Thyroid gland (tissue), 4 donors: Measurements from ENCODE around the gene EVA1B.

Experiments
- CTCF ChIP-seq, 6 experiments: fragments of 200-600 bp in 3 of 6; fragments of 450-650 bp in 3 of 6; sonication (generic) in 3 of 6; IDR thresholded peaks; one replicate each; pipeline ENCODE4 v1.5.1; 2016 to 2019; ENCODE audit warnings: antibody characterized with exemption in 6 of 6, mild to moderate bottlenecking in 2 of 6, inconsistent platforms in 1 of 6, moderate library complexity in 1 of 6
- POLR2A ChIP-seq, 2 donors: fragments of 450-650 bp; IDR thresholded peaks; one replicate each; pipeline ENCODE4 v1.6.1; 2017; ENCODE audit warnings: antibody characterized with exemption in 2 of 2, mild to moderate bottlenecking in 2 of 2, moderate library complexity in 1 of 2

- TF ChIP-seq CTCF (IDR thresholded peaks at IDR 0.05) (no peak), POLR2A (IDR thresholded peaks at IDR 0.05) (no peak)
Measured at GRCh38 chr1:36327421-36328087, 4.1 kb upstream of the EVA1B start.
